HEK293 (cell line): ENCODE measurements around the gene STK32A.

ENCODE experiments used
- CTCF ChIA-PET: fragments of 350-600 bp; formaldehyde crosslinking; extraction: SDS; loops from one replicate; lab custom pipeline; 2021; ENCODE audit warnings: antibody characterized with exemption; lab: Yijun Ruan, JAX
- POLR2A ChIA-PET: fragments of 300-600 bp; formaldehyde crosslinking; extraction: SDS; loops from one replicate; lab custom pipeline; 2020; ENCODE audit warnings: antibody characterized with exemption, inconsistent platforms; lab: Yijun Ruan, JAX
- H3K27ac ChIP-seq: fragments of 200-500 bp; sonication (Bioruptor generic); 2 replicates; pipeline ENCODE4 v1.5.1; 2014; ENCODE audit warnings: low read depth, low read length, control low read depth, inconsistent platforms; ENCODE audit errors: extremely low read depth
- H3K36me3 ChIP-seq, 2 experiments: fragments of 200-500 bp in 1 of 2; sonication (Bioruptor generic) in 1 of 2; 1 replicate in 1 of 2; 2 replicates in 1 of 2; pipeline ENCODE4 v1.5.1; 2014 to 2017; ENCODE audit warnings: inconsistent platforms in 2 of 2, low read length in 2 of 2; ENCODE audit not compliant: control insufficient read depth in 2 of 2, insufficient read depth in 1 of 2
- H3K4me1 ChIP-seq: fragments of 200-500 bp; sonication (Bioruptor generic); 2 replicates; pipeline ENCODE4 v1.5.1; 2014; ENCODE audit warnings: mild to moderate bottlenecking, low read length, inconsistent platforms; ENCODE audit not compliant: control insufficient read depth, insufficient read depth
- H3K4me3 ChIP-seq: 2 replicates; pipeline ENCODE4 v1.5.1; 2011; ENCODE audit warnings: low read depth, mild to moderate bottlenecking, control low read depth, low read length, moderate library complexity
- H3K9me3 ChIP-seq: fragments of 200-500 bp; sonication (Bioruptor generic); 2 replicates; pipeline ENCODE4 v1.5.1; 2014; ENCODE audit warnings: low read depth, low read length, inconsistent platforms; ENCODE audit not compliant: control insufficient read depth, insufficient read depth
- EGR2 ChIP-seq: fragments of 450-650 bp; formaldehyde crosslinking; IDR thresholded peaks from 2 replicates; pipeline ENCODE4 v1.5.1; 2016; ENCODE audit warnings: low read depth, missing biosample characterization, missing genetic modification characterization
- GFI1B ChIP-seq: fragments of 450-650 bp; formaldehyde crosslinking; IDR thresholded peaks from 2 replicates; pipeline ENCODE4 v1.5.1; 2016; ENCODE audit warnings: missing biosample characterization, missing genetic modification characterization
- KLF9 ChIP-seq: fragments of 450-650 bp; formaldehyde crosslinking; IDR thresholded peaks from 2 replicates; pipeline ENCODE4 v1.5.1; 2016; ENCODE audit warnings: missing biosample characterization, missing genetic modification characterization, low read depth
- MZF1 ChIP-seq: fragments of 450-650 bp; formaldehyde crosslinking; IDR thresholded peaks from 2 replicates; pipeline ENCODE4 v1.5.1; 2017; ENCODE audit warnings: missing biosample characterization, missing genetic modification characterization, borderline replicate concordance
- OVOL3 ChIP-seq: fragments of 450-650 bp; formaldehyde crosslinking; IDR thresholded peaks from 2 replicates; pipeline ENCODE4 v1.5.1; 2016; ENCODE audit warnings: missing biosample characterization, missing genetic modification characterization
- SALL2 ChIP-seq: fragments of 450-650 bp; formaldehyde crosslinking; IDR thresholded peaks from 2 replicates; pipeline ENCODE4 v1.5.0; 2017; ENCODE audit warnings: missing biosample characterization, mild to moderate bottlenecking, missing genetic modification characterization, borderline replicate concordance
- ZNF114 ChIP-seq: fragments of 450-650 bp; formaldehyde crosslinking; IDR thresholded peaks from 2 replicates; pipeline ENCODE4 v1.5.0; 2017; ENCODE audit warnings: missing biosample characterization, missing genetic modification characterization
- ZNF169 ChIP-seq: fragments of 450-650 bp; formaldehyde crosslinking; IDR thresholded peaks from 2 replicates; pipeline ENCODE4 v1.5.1; 2016; ENCODE audit warnings: missing biosample characterization, missing genetic modification characterization
- ZNF23 ChIP-seq: fragments of 450-650 bp; formaldehyde crosslinking; IDR thresholded peaks from 2 replicates; pipeline ENCODE4 v1.5.1; 2016; ENCODE audit warnings: missing biosample characterization, missing genetic modification characterization, borderline replicate concordance
- ZNF302 ChIP-seq: fragments of 450-650 bp; formaldehyde crosslinking; IDR thresholded peaks from 2 replicates; pipeline ENCODE4 v1.5.1; 2016; ENCODE audit warnings: missing biosample characterization, missing genetic modification characterization, low read depth
- ZNF423 ChIP-seq: fragments of 450-650 bp; formaldehyde crosslinking; IDR thresholded peaks from 2 replicates; pipeline ENCODE4 v1.5.1; 2016; ENCODE audit warnings: missing biosample characterization, missing genetic modification characterization
- ZNF433 ChIP-seq: fragments of 450-650 bp; formaldehyde crosslinking; IDR thresholded peaks from 2 replicates; pipeline ENCODE4 v1.5.1; 2016; ENCODE audit warnings: missing biosample characterization, missing genetic modification characterization, low read depth
- ZNF571 ChIP-seq: fragments of 450-650 bp; formaldehyde crosslinking; IDR thresholded peaks from 2 replicates; pipeline ENCODE4 v1.5.0; 2017; ENCODE audit warnings: missing biosample characterization, missing genetic modification characterization
- ZNF624 ChIP-seq: fragments of 450-650 bp; formaldehyde crosslinking; IDR thresholded peaks from 2 replicates; pipeline ENCODE4 v1.5.1; 2017; ENCODE audit warnings: missing biosample characterization, missing genetic modification characterization
- ZNF658 ChIP-seq: fragments of 450-650 bp; formaldehyde crosslinking; IDR thresholded peaks from 2 replicates; pipeline ENCODE4; 2016; ENCODE audit warnings: missing biosample characterization, missing genetic modification characterization
- TF ChIP-seq, protein P1 (sequence below): fragments of 450-650 bp; formaldehyde crosslinking; IDR thresholded peaks from 2 replicates; pipeline ENCODE4 v1.5.1; 2016; ENCODE audit warnings: missing biosample characterization, missing genetic modification characterization
- TF ChIP-seq, protein P2 (sequence below): fragments of 450-650 bp; formaldehyde crosslinking; IDR thresholded peaks from 2 replicates; pipeline ENCODE4 v1.5.1; 2016; ENCODE audit warnings: missing biosample characterization, missing genetic modification characterization
- TF ChIP-seq, protein P3 (sequence below): fragments of 450-650 bp; formaldehyde crosslinking; IDR thresholded peaks from 2 replicates; pipeline ENCODE4 v1.5.1; 2016; ENCODE audit warnings: missing biosample characterization, missing genetic modification characterization
- TF ChIP-seq, protein P4 (sequence below): fragments of 450-650 bp; formaldehyde crosslinking; IDR thresholded peaks from 2 replicates; pipeline ENCODE4 v1.5.1; 2016; ENCODE audit warnings: missing biosample characterization, missing genetic modification characterization
- TF ChIP-seq, protein P5 (sequence below): fragments of 450-650 bp; formaldehyde crosslinking; IDR thresholded peaks from 2 replicates; pipeline ENCODE4 v1.5.1; 2016; ENCODE audit warnings: missing biosample characterization, missing genetic modification characterization
- TF ChIP-seq, protein P6 (sequence below): fragments of 450-650 bp; formaldehyde crosslinking; IDR thresholded peaks from 2 replicates; pipeline ENCODE4 v1.5.1; 2017; ENCODE audit warnings: missing biosample characterization, missing genetic modification characterization

The STK32A gene

DNA sequence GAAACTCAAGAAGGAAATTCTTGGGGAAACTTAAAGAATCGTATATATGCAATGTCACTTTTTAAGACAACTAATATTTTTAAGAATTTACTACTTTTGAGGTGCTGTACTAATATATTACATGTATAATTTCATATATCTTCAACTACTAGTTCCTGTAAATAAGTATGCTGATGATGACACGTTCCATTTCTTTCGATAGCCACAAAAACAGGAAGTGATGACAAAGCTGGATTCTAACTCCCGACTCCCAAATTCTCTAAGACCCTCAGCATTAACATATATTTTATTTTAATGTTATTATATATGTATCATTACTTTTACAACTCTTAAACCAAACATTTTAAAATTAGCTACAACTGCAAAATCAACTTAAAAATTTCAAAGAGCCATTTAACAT is 74.8 kb downstream of the STK32A start (continued):
- TF ChIP-seq, protein P1, sequence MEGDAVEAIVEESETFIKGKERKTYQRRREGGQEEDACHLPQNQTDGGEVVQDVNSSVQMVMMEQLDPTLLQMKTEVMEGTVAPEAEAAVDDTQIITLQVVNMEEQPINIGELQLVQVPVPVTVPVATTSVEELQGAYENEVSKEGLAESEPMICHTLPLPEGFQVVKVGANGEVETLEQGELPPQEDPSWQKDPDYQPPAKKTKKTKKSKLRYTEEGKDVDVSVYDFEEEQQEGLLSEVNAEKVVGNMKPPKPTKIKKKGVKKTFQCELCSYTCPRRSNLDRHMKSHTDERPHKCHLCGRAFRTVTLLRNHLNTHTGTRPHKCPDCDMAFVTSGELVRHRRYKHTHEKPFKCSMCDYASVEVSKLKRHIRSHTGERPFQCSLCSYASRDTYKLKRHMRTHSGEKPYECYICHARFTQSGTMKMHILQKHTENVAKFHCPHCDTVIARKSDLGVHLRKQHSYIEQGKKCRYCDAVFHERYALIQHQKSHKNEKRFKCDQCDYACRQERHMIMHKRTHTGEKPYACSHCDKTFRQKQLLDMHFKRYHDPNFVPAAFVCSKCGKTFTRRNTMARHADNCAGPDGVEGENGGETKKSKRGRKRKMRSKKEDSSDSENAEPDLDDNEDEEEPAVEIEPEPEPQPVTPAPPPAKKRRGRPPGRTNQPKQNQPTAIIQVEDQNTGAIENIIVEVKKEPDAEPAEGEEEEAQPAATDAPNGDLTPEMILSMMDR (tag by site-specific recombination): no peak
- TF ChIP-seq ZNF114 (tag by site-specific recombination): no peak

DNA sequence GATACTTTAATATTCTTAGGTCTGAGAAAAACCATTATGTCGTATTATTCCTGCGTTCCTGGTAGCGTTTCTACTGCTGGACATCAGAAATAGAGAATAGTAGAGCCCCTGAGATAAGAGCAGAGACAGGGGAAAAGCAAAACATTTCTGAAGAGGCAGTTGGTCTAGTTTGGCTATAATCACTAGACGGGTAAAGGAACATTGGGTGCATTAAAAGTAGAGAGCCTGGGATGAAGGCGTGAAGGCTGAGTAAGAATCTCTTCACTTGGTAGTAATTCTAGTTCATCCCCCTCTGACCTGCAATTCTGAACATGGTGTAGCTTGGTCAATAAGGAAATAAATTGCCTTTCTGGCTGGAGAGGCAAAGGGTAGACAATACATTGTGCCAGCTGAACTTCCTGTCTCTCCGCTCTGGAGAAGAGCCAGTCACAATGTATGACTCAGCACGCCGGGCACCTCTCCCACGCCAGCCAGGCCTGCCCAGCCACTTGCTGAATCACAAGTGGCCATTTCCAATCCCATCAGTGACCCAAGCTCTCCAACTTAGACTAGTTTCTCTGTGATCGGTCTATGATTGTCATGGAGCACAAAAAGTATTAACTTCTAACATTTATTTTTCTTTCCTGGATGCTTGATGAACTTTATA is 75.4 kb downstream of the STK32A start:
- Histone ChIP-seq H3K4me1 (no peaks in the 10 kb centered on the region), H3K27ac (no peak overlapping the region), H3K36me3 (no peaks in the 10 kb centered on the region), H3K4me3 (no peak overlapping the region), H3K9me3 (no peaks in the 10 kb centered on the region)
- TF ChIP-seq, protein P2, sequence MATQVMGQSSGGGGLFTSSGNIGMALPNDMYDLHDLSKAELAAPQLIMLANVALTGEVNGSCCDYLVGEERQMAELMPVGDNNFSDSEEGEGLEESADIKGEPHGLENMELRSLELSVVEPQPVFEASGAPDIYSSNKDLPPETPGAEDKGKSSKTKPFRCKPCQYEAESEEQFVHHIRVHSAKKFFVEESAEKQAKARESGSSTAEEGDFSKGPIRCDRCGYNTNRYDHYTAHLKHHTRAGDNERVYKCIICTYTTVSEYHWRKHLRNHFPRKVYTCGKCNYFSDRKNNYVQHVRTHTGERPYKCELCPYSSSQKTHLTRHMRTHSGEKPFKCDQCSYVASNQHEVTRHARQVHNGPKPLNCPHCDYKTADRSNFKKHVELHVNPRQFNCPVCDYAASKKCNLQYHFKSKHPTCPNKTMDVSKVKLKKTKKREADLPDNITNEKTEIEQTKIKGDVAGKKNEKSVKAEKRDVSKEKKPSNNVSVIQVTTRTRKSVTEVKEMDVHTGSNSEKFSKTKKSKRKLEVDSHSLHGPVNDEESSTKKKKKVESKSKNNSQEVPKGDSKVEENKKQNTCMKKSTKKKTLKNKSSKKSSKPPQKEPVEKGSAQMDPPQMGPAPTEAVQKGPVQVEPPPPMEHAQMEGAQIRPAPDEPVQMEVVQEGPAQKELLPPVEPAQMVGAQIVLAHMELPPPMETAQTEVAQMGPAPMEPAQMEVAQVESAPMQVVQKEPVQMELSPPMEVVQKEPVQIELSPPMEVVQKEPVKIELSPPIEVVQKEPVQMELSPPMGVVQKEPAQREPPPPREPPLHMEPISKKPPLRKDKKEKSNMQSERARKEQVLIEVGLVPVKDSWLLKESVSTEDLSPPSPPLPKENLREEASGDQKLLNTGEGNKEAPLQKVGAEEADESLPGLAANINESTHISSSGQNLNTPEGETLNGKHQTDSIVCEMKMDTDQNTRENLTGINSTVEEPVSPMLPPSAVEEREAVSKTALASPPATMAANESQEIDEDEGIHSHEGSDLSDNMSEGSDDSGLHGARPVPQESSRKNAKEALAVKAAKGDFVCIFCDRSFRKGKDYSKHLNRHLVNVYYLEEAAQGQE: no peak
- TF ChIP-seq SALL2 (tag by site-specific recombination) (no peak), ZNF23 (tag by site-specific recombination) (no peak), MZF1 (no peak), ZNF624 (tag by site-specific recombination) (no peak), ZNF571 (tag by site-specific recombination) (no peak), GFI1B (tag by site-specific recombination) (no peak), ZNF423 (tag by site-specific recombination) (no peak), OVOL3 (tag by site-specific recombination) (no peak), ZNF302 (no peak), ZNF433 (no peak), KLF9 (tag by site-specific recombination) (no peak), ZNF169 (no peak), ZNF658 (tag by site-specific recombination) (no peak), EGR2 (tag by site-specific recombination) (no peak)
- TF ChIP-seq, protein P3, sequence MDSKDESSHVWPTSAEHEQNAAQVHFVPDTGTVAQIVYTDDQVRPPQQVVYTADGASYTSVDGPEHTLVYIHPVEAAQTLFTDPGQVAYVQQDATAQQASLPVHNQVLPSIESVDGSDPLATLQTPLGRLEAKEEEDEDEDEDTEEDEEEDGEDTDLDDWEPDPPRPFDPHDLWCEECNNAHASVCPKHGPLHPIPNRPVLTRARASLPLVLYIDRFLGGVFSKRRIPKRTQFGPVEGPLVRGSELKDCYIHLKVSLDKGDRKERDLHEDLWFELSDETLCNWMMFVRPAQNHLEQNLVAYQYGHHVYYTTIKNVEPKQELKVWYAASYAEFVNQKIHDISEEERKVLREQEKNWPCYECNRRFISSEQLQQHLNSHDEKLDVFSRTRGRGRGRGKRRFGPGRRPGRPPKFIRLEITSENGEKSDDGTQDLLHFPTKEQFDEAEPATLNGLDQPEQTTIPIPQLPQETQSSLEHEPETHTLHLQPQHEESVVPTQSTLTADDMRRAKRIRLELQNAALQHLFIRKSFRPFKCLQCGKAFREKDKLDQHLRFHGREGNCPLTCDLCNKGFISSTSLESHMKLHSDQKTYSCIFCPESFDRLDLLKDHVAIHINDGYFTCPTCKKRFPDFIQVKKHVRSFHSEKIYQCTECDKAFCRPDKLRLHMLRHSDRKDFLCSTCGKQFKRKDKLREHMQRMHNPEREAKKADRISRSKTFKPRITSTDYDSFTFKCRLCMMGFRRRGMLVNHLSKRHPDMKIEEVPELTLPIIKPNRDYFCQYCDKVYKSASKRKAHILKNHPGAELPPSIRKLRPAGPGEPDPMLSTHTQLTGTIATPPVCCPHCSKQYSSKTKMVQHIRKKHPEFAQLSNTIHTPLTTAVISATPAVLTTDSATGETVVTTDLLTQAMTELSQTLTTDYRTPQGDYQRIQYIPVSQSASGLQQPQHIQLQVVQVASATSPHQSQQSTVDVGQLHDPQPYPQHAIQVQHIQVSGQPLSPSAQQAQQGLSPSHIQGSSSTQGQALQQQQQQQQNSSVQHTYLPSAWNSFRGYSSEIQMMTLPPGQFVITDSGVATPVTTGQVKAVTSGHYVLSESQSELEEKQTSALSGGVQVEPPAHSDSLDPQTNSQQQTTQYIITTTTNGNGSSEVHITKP: no peak
- TF ChIP-seq, protein P4, sequence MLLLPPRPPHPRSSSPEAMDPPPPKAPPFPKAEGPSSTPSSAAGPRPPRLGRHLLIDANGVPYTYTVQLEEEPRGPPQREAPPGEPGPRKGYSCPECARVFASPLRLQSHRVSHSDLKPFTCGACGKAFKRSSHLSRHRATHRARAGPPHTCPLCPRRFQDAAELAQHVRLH (tag by site-specific recombination): no peak
- TF ChIP-seq, protein P5, sequence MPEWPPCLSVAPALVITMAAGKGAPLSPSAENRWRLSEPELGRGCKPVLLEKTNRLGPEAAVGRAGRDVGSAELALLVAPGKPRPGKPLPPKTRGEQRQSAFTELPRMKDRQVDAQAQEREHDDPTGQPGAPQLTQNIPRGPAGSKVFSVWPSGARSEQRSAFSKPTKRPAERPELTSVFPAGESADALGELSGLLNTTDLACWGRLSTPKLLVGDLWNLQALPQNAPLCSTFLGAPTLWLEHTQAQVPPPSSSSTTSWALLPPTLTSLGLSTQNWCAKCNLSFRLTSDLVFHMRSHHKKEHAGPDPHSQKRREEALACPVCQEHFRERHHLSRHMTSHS: no peak
- TF ChIP-seq, protein P6, sequence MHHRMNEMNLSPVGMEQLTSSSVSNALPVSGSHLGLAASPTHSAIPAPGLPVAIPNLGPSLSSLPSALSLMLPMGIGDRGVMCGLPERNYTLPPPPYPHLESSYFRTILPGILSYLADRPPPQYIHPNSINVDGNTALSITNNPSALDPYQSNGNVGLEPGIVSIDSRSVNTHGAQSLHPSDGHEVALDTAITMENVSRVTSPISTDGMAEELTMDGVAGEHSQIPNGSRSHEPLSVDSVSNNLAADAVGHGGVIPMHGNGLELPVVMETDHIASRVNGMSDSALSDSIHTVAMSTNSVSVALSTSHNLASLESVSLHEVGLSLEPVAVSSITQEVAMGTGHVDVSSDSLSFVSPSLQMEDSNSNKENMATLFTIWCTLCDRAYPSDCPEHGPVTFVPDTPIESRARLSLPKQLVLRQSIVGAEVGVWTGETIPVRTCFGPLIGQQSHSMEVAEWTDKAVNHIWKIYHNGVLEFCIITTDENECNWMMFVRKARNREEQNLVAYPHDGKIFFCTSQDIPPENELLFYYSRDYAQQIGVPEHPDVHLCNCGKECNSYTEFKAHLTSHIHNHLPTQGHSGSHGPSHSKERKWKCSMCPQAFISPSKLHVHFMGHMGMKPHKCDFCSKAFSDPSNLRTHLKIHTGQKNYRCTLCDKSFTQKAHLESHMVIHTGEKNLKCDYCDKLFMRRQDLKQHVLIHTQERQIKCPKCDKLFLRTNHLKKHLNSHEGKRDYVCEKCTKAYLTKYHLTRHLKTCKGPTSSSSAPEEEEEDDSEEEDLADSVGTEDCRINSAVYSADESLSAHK: no peak
- CTCF ChIA-PET: no interaction called here
- POLR2A ChIA-PET: no interaction called here
